Measurements from ENCODE around the gene FRAT1. TPM values are rescaled to one million over a fixed set of nuclear protein-coding genes. Genes with fewer than 3 reads are reported as not detected.

Gene FRAT1
- total and polyA plus RNA-seq, 2 of the 8 experiments (the other 6 are each of a cell fraction or from before 2014, with no cell fraction given), result 1.9 to 5.2 TPM

DNA sequence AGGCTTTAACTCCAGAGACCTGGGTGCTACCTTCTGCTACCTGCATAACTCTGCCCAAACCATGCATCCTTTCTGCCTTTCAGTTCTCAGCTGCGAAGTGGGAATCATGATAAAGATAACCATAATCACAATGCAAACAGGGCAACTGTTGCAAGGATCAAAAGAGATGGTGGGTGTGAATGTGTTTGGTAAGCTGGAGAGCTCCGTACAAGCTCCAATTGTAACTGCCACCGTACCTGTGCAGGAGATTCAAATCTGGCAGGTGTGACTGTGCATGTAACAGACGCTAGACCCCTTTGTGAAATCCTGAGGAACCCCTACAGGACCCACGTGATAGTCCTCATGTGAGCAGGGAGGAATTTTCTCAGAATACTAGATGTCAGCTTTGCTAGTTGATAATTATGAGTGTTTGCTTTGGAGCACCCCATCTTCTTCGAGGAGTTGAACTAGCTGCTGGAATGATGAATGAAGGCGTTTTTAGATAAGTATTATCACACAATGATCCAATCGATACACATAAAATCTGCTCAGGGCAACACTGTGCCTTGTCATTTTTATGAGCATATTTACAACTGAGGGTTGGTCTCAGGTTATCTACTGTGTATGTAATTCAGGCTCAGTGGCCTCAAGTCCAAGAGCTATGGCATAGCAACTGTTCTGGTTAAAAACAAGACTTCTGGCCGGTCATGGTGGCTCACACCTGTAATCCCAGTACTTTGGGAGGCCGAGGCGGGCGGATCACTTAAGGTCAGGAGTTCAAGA is 30.9 kb downstream of the FRAT1 start:
- no peak overlapping the region for H2BK120ac ChIP-seq (replicated peaks; ENCODE audit: low read depth, low read length)
- no peak overlapping the region for H3K9ac ChIP-seq (replicated peaks in 1 of 4; ENCODE audit: extremely low read depth in 1 of 4, low read depth in 3 of 4, low read length in 3 of 4)
- no peaks in the 10 kb centered on the region for H3K27me3 ChIP-seq (replicated peaks in 1 of 4; ENCODE audit: control insufficient read depth in 3 of 4, extremely low read depth in 1 of 4, insufficient read depth in 3 of 4, low read length in 3 of 4)
- no peak overlapping the region for H3K14ac ChIP-seq (ENCODE audit: insufficient read length)
- WGBS, 2 experiments (ENCODE audit: extremely low coverage in 1 of 2, insufficient coverage in 1 of 2, insufficient read length in 1 of 2, insufficient replicate concordance in 2 of 2, low coverage in 1 of 2, low lambda C conversion rate in 2 of 2, missing lambda C conversion rate in 1 of 2), result 95% methylated on average over 12 of the region's 12 CpGs; no CpG with 5 or more reads in 1 of the 2 experiments
- no peak overlapping the region for H2BK15ac ChIP-seq (ENCODE audit: low read length)
- no peak overlapping the region for H2AFZ ChIP-seq (ENCODE audit: low read length)
- no peak overlapping the region for H3K23ac ChIP-seq (ENCODE audit: insufficient read length)
- no peak overlapping the region for H3K56ac ChIP-seq (replicated peaks; ENCODE audit: insufficient read length, low read depth, low read length)
- no peak overlapping the region for H2AK5ac ChIP-seq (ENCODE audit: low read depth, low read length)
- no peak overlapping the region for H3K4me3 ChIP-seq (ENCODE audit: extremely low read depth in 1 of 4, insufficient read depth in 2 of 4, low read depth in 3 of 4, low read length in 4 of 4)
- no peak overlapping the region for H3K18ac ChIP-seq (ENCODE audit: extremely low read depth, low read length)
- H2BK12ac ChIP-seq (ENCODE audit: low read depth, low read length), result no peak overlapping the region
- peaks cover 0 to 8% (median under 1%) of the 10 kb centered on the region in 4 experiments; a peak in 1 of 7 replicates for H3K4me1 ChIP-seq (replicated peaks in 1 of 4; ENCODE audit: control insufficient read depth in 3 of 4, insufficient read depth in 4 of 4, low read length in 3 of 4)
- H3K9me3 ChIP-seq (ENCODE audit: insufficient read depth in 2 of 2, low read depth in 1 of 2, low read length in 1 of 2), result no peaks in the 10 kb centered on the region
- H3K79me2 ChIP-seq (ENCODE audit: control insufficient read depth in 1 of 2, insufficient read depth in 2 of 2, low read length in 2 of 2), result no peaks in the 10 kb centered on the region
- no peak overlapping the region for H2BK5ac ChIP-seq (ENCODE audit: low read depth, low read length)
- H3K4ac ChIP-seq (replicated peaks; ENCODE audit: insufficient read length, low read depth, low read length), result no peak overlapping the region
- no peak overlapping the region for H3K27ac ChIP-seq (ENCODE audit: low read depth, low read length)
- DNase-seq (ENCODE audit: low read depth in 1 of 2, low spot score in 2 of 2) (no peak), FAIRE-seq (no peak)
- ChIA-PET POLR2A (ENCODE audit: partially characterized antibody) (interaction anchor here (0.6 to 2.4 kb wide), 5 partner anchors 9 to 166 kb away, joined by 3 to 13 read pairs (median 6); partner anchors contain the start of gene FRAT2), CTCF (ENCODE audit: partially characterized antibody) (interaction anchor here (0.6 to 1.9 kb wide), 10 partner anchors 9 to 326 kb away, joined by 3 to 6 read pairs (median 4); no protein-coding TSS in a partner anchor)
- H2BK20ac ChIP-seq (ENCODE audit: low read length), result no peak overlapping the region
- H3K79me1 ChIP-seq (ENCODE audit: low read depth, low read length), result no peaks in the 10 kb centered on the region
- no peak overlapping the region for H4K8ac ChIP-seq (ENCODE audit: extremely low read depth, insufficient read depth, low read length)
- no peaks in the 10 kb centered on the region; a peak in 2 of 8 replicates for H3K36me3 ChIP-seq (ENCODE audit: control insufficient read depth in 2 of 4, insufficient read depth in 4 of 4, low read length in 3 of 4)
- no peaks in the 10 kb centered on the region for H3K23me2 ChIP-seq (ENCODE audit: low read depth, low read length)
- no peak overlapping the region for H3K4me2 ChIP-seq (ENCODE audit: insufficient read depth in 1 of 2, low read depth in 2 of 2, low read length in 2 of 2)
- H4K20me1 ChIP-seq (replicated peaks in 1 of 2; ENCODE audit: control insufficient read depth in 1 of 2, insufficient read depth in 2 of 2, low read length in 2 of 2), result peaks cover 0 to 3% of the 10 kb centered on the region in 2 experiments
- no peak overlapping the region for H4K5ac ChIP-seq (ENCODE audit: insufficient read length, low read depth, low read length)
- H4K91ac ChIP-seq (replicated peaks; ENCODE audit: insufficient read length, low read length), result no peak overlapping the region
- TF ChIP-seq SP2 (IDR thresholded peaks at IDR 0.05; ENCODE audit: low read length) (no peak), SRF (IDR thresholded peaks at IDR 0.05; ENCODE audit: low read depth, low read length) (no peak), NRF1 (IDR thresholded peaks at IDR 0.05; ENCODE audit: low read depth, low read length) (no peak), ZNF274 (IDR thresholded peaks at IDR 0.05; ENCODE audit: borderline replicate concordance, extremely low read depth, low read length) (no peak), ATF2 (IDR thresholded peaks at IDR 0.05; ENCODE audit: low read length) (no peak), ASH2L (IDR thresholded peaks at IDR 0.05; ENCODE audit: low read length) (no peak), EP300 (IDR thresholded peaks at IDR 0.05; ENCODE audit: borderline replicate concordance in 1 of 2, low read depth in 2 of 2, low read length in 2 of 2) (no peak), BACH1 (IDR thresholded peaks at IDR 0.05; ENCODE audit: low read length) (no peak), POLR2AphosphoS5 (IDR thresholded peaks at IDR 0.05; ENCODE audit: low read depth, low read length) (no peak), GABPA (IDR thresholded peaks at IDR 0.05; ENCODE audit: borderline replicate concordance, insufficient read depth, low read length) (no peak), RXRA (IDR thresholded peaks at IDR 0.05; ENCODE audit: insufficient read depth, low read depth, low read length) (no peak)

Data from H1 (cell line).